ENCODE results near the gene GPX8.

The GPX8 gene

GRCh38 chr5:55172937-55173686 lies 13.1 kb downstream of the GPX8 start, which contains the start of gene CDC20B:
Gene CDC20B (minus strand): TSS chr5:55173177. CDS start chr5:55173000, 177 bp downstream.
- DNase-seq (ENCODE audit: low spot score) = peak; percentile 67

- DNase-seq (ENCODE audit: low spot score) = no peak
Observed at GRCh38 chr5:55173687-55174230, 13.8 kb downstream of the GPX8 start.

DNA sequence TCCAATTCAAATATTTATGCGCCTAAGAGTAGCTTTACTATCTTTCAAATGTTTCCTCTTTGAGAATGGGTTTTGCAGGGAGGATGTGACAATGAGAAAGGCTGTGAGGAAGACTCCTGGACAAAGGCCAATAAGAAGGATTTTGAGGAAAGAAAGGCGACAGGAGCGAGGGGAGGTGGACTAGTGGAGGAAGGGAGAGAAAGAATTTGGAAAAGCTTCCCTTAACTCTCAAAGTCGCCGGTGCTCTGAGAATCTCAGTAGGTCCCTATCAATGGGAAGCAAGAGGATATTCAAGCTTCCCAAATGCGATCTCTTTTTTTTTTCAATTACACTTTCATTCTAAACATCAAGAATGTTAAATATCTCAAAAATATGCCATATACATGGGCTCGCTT lies 15.8 kb downstream of the GPX8 start:
- no peak for DNase-seq (ENCODE audit: low spot score)

GRCh38 chr5:55176176-55176818 lies 16.3 kb downstream of the GPX8 start:
- DNase-seq (ENCODE audit: low spot score) = peak; percentile 63

- DNase-seq (ENCODE audit: low spot score) = no peak
Observed at GRCh38 chr5:55177078-55177477, 17.1 kb downstream of the GPX8 start.

DNA sequence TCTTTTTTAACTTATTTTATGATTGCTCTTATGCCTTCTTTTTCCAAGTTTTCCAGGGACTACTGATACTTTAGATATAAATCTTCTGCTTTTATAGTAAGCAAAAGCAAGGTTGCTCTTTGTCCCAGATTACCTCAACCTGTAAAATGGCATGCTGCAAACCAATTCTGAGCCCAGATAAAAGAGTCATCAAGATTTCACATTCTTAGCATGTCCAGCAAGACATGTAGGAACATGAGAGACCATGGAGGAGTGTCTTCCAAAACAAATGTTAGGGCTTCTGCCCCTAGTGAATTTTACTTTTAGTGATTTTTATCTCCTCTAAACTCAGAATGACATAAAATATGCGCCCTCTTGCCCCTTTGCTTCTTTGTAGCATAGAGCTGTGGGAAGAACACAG lies 20.0 kb downstream of the GPX8 start:
- DNase-seq (ENCODE audit: low spot score) = no peak

- DNase-seq (ENCODE audit: low spot score) = no peak
Observed at GRCh38 chr5:55187370-55187769, 27.4 kb downstream of the GPX8 start.

- peak; percentile 35 for DNase-seq (ENCODE audit: low spot score)
Observed at GRCh38 chr5:55188656-55189540, 28.9 kb downstream of the GPX8 start.

DNA sequence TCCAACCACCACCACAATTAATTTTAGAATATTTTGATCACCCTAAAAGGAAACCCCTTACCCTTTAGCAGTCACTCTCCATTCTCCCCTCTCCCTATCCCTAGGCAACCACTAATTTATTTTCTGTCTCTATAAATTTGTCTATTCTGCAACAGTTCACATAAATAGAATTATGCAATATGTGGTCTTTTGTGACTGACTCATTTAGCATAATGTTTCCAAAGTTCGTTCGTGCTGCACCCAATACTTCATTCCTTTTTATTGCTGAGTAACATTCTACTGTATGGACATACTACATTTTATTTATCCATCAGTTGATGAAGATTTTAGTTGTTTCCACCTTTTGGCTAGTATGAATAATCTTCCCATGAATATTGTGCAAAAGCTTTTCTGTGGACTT lies 31.2 kb downstream of the GPX8 start:
- DNase-seq (ENCODE audit: low spot score) = no peak

DNA sequence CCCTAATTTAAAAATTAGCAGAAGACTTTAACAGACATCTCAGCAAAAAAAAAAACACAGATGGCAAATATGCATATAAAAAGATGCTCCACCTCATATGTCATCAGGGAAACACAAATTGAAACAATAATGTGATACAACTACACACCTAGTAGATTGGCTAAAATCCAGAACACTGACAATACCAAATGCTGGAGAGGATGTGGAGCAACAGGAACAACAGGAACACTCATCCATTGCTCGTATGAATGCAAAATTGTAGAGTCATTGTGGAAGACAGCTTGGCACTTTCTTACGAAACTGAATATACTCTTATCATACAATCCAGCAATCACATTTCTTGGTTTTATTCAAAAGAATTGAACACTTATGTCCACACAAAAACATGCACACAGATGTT lies 45.0 kb downstream of the GPX8 start:
- no peak for DNase-seq (ENCODE audit: low spot score)

DNA sequence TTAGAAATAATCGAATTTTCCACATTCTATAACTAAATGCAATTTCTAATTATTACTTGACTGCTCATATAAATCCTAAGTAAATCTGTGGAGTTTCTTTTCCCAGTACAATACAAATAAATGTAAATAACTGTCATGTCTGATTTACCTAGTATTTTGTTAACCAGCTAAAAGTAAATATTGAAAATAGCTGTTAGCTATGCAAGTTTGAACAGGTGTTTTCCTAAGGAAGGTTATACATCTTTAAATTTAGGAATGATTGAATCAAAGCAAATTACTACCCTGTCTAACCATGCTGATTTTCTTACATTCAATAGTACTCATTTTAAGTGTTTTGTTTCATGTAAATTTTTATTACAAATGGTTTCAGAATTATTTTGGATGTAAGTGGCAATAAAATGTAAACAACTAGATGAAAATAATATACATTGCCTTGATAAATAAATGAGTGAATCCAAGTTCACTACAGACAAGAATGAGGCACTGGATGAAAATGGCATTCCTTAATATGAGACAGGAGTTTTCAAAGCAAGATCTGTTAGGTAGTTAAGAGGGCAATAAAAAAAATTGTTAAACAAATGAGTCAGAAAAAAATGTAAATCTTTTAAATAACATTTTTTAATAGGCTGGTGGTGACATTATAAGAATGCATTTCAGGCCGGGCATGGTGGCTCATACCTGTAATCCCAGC lies 51.4 kb downstream of the GPX8 start:
- no peak for DNase-seq (ENCODE audit: low spot score)

Data from HuH-7.5 (cell line).